H9 (cell line): ENCODE data around the gene LEPROT. TPM values are rescaled to one million over a fixed set of nuclear protein-coding genes. Genes with fewer than 3 reads are reported as not detected.

Source experiments
- DNase-seq: peaks from one replicate; pipeline ENCODE4 v3.0.0-alpha.2; 2017
- H2AFZ ChIP-seq: one replicate; pipeline ENCODE4 v1.6.1; 2013; ENCODE audit warnings: mild to moderate bottlenecking, low read length, control low read depth, moderate library complexity
- H2AK5ac ChIP-seq: 2 replicates; pipeline ENCODE4 v1.6.1; 2013; ENCODE audit warnings: low read length, control low read depth, mixed read lengths; ENCODE audit not compliant: insufficient read length
- H2BK120ac ChIP-seq: one replicate; pipeline ENCODE4 v1.6.1; 2013; ENCODE audit warnings: low read depth, mild to moderate bottlenecking, low read length, control low read depth, inconsistent platforms; ENCODE audit not compliant: poor library complexity, severe bottlenecking
- H2BK12ac ChIP-seq: 2 replicates; pipeline ENCODE4 v1.6.1; 2013; ENCODE audit warnings: low read length, control low read depth, mixed read lengths, low read depth; ENCODE audit not compliant: insufficient read length
- H2BK15ac ChIP-seq: 2 replicates; pipeline ENCODE4 v1.6.1; 2013; ENCODE audit warnings: low read depth, low read length, control low read depth
- H2BK20ac ChIP-seq: one replicate; pipeline ENCODE4 v1.6.1; 2013; ENCODE audit warnings: low read depth, mild to moderate bottlenecking, low read length, control low read depth, inconsistent platforms; ENCODE audit not compliant: poor library complexity, severe bottlenecking
- H2BK5ac ChIP-seq: 2 replicates; pipeline ENCODE4 v1.6.1; 2013; ENCODE audit warnings: low read length, control low read depth, mixed read lengths; ENCODE audit not compliant: insufficient read length
- H3K14ac ChIP-seq: 2 replicates; pipeline ENCODE4 v1.6.1; 2013; ENCODE audit warnings: low read length, control low read depth; ENCODE audit not compliant: insufficient read depth
- H3K18ac ChIP-seq: 2 replicates; pipeline ENCODE4 v1.6.1; 2013; ENCODE audit warnings: low read depth, mild to moderate bottlenecking, mixed read lengths, low read length, control low read depth; ENCODE audit not compliant: insufficient read length
- H3K23ac ChIP-seq: 2 replicates; pipeline ENCODE4 v1.6.1; 2013; ENCODE audit warnings: low read length, control low read depth, mixed read lengths, low read depth; ENCODE audit not compliant: insufficient read length
- H3K23me2 ChIP-seq: 2 replicates; pipeline ENCODE4 v1.6.1; 2013; ENCODE audit warnings: low read depth, mild to moderate bottlenecking, mixed read lengths, low read length, control low read depth; ENCODE audit not compliant: insufficient read length, poor library complexity, severe bottlenecking
- H3K27ac ChIP-seq: 2 replicates; pipeline ENCODE4 v1.5.1; 2013; ENCODE audit warnings: low read length, control low read depth, mixed read lengths, low read depth; ENCODE audit not compliant: insufficient read length
- H3K27me3 ChIP-seq: 2 replicates; pipeline ENCODE4 v1.6.1; 2013; ENCODE audit warnings: low read length, control low read depth, inconsistent platforms; ENCODE audit not compliant: insufficient read depth
- H3K4ac ChIP-seq: 2 replicates; pipeline ENCODE4 v1.6.1; 2013; ENCODE audit warnings: low read depth, mild to moderate bottlenecking, control low read depth, inconsistent platforms, low read length, moderate library complexity
- H3K4me1 ChIP-seq: 2 replicates; pipeline ENCODE4 v1.6.1; 2013; ENCODE audit warnings: low read length, control low read depth, inconsistent platforms; ENCODE audit not compliant: insufficient read depth
- H3K4me2 ChIP-seq: 2 replicates; pipeline ENCODE4 v1.6.1; 2013; ENCODE audit warnings: low read length, control low read depth, mixed read lengths; ENCODE audit not compliant: insufficient read length, insufficient read depth
- H3K56ac ChIP-seq: 2 replicates; pipeline ENCODE4 v1.6.1; 2013; ENCODE audit warnings: low read depth, mild to moderate bottlenecking, mixed read lengths, low read length, control low read depth; ENCODE audit not compliant: insufficient read length
- H3K79me1 ChIP-seq: 2 replicates; pipeline ENCODE4 v1.6.1; 2013; ENCODE audit warnings: low read depth, mild to moderate bottlenecking, moderate library complexity, low read length, control low read depth, inconsistent platforms; ENCODE audit not compliant: insufficient read depth, poor library complexity, severe bottlenecking
- H3K79me2 ChIP-seq: 2 replicates; pipeline ENCODE4 v1.6.1; 2013; ENCODE audit warnings: low read length, control low read depth, inconsistent platforms; ENCODE audit not compliant: insufficient read depth
- H3K9ac ChIP-seq: 2 replicates; pipeline ENCODE4 v1.6.1; 2013; ENCODE audit warnings: low read length, control low read depth, mixed read lengths; ENCODE audit not compliant: insufficient read length; ENCODE audit errors: extremely low read depth
- H3K9me3 ChIP-seq: one replicate; pipeline ENCODE4 v1.6.1; 2013; ENCODE audit warnings: low read depth, low read length, inconsistent platforms; ENCODE audit not compliant: control insufficient read depth
- H3T11ph ChIP-seq: one replicate; pipeline ENCODE4 v1.6.1; 2013; ENCODE audit warnings: mild to moderate bottlenecking, low read length, control low read depth, inconsistent platforms
- H4K20me1 ChIP-seq: one replicate; pipeline ENCODE4 v1.6.1; 2013; ENCODE audit not compliant: control insufficient read depth, insufficient read length, insufficient read depth
- H4K5ac ChIP-seq: 2 replicates; pipeline ENCODE4 v1.6.1; 2013; ENCODE audit warnings: low read depth, mild to moderate bottlenecking, mixed read lengths, low read length, control low read depth; ENCODE audit not compliant: insufficient read length
- H4K8ac ChIP-seq: replicated peaks from 2 replicates; pipeline ENCODE4 v1.6.1; 2013; ENCODE audit warnings: low read length, control low read depth, mixed read lengths, low read depth; ENCODE audit not compliant: insufficient read length
- H4K91ac ChIP-seq: 2 replicates; pipeline ENCODE4 v1.6.1; 2013; ENCODE audit warnings: low read depth, mild to moderate bottlenecking, moderate library complexity, mixed read lengths, low read length, control low read depth; ENCODE audit not compliant: insufficient read length
- H3K27ac Mint-ChIP-seq, 3 experiments: 2 replicates in 2 of 3; 3 replicates in 1 of 3; pipeline ENCODE4 v1.8.0; 2020 to 2021; ENCODE audit warnings: mixed read lengths in 3 of 3, mild to moderate bottlenecking in 1 of 3, moderate library complexity in 1 of 3
- H3K27me3 Mint-ChIP-seq: 2 replicates; pipeline ENCODE4 v1.8.0; 2021; ENCODE audit warnings: low read depth, mild to moderate bottlenecking, moderate library complexity, mixed read lengths
- H3K36me3 Mint-ChIP-seq, 3 experiments: 2 replicates in 2 of 3; 3 replicates in 1 of 3; pipeline ENCODE4 v1.8.0; 2020 to 2021; ENCODE audit warnings: low read depth in 3 of 3, mixed read lengths in 3 of 3; ENCODE audit not compliant: insufficient read depth in 1 of 3
- H3K4me1 Mint-ChIP-seq, 2 experiments: 2 replicates each; pipeline ENCODE4 v1.8.0; 2020; ENCODE audit warnings: mixed read lengths in 2 of 2
- H3K4me3 Mint-ChIP-seq, 2 experiments: 2 replicates in 1 of 2; 3 replicates in 1 of 2; pipeline ENCODE4 v1.8.0; 2020 to 2021; ENCODE audit warnings: mild to moderate bottlenecking in 2 of 2, mixed read lengths in 2 of 2, moderate library complexity in 1 of 2
- H3K9me3 Mint-ChIP-seq, 2 experiments: 2 replicates in 1 of 2; 3 replicates in 1 of 2; pipeline ENCODE4 v1.8.0; 2020; ENCODE audit warnings: mild to moderate bottlenecking in 2 of 2, mixed read lengths in 2 of 2, moderate library complexity in 1 of 2
- whole genome bisulfite sequencing: extraction: QIAGEN DNeasy Blood & Tissue Kit; methylation state at CpG from one replicate; pipeline ENCODE4 v1.1.7; 2013; ENCODE audit warnings: missing lambda C conversion rate, low lambda C conversion rate, mixed read lengths; ENCODE audit not compliant: insufficient read length; ENCODE audit errors: extremely low coverage; 5-methylcytosine and 5-hydroxymethylcytosine counted together
- total RNA-seq: library from RNA; stranded (reverse); gene quantifications from 2 replicates; pipeline ENCODE4 v1.2.1, GENCODE V29; 2021
- TF ChIP-seq, protein P1 (sequence below): fragments of 200-600 bp; sonication (generic); conservative IDR thresholded peaks from 3 replicates; pipeline ENCODE4 v1.8.0; 2021; ENCODE audit warnings: antibody characterized with exemption, mild to moderate bottlenecking

The LEPROT gene
- total RNA-seq, 1 experiment from 2014 or later = 32.6 TPM

- no peaks in the 10 kb centered on the region for H3K79me1 ChIP-seq
- H3K14ac ChIP-seq = no peak overlapping the region
- TF ChIP-seq, protein P1, sequence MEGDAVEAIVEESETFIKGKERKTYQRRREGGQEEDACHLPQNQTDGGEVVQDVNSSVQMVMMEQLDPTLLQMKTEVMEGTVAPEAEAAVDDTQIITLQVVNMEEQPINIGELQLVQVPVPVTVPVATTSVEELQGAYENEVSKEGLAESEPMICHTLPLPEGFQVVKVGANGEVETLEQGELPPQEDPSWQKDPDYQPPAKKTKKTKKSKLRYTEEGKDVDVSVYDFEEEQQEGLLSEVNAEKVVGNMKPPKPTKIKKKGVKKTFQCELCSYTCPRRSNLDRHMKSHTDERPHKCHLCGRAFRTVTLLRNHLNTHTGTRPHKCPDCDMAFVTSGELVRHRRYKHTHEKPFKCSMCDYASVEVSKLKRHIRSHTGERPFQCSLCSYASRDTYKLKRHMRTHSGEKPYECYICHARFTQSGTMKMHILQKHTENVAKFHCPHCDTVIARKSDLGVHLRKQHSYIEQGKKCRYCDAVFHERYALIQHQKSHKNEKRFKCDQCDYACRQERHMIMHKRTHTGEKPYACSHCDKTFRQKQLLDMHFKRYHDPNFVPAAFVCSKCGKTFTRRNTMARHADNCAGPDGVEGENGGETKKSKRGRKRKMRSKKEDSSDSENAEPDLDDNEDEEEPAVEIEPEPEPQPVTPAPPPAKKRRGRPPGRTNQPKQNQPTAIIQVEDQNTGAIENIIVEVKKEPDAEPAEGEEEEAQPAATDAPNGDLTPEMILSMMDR = no peak
- H3K27ac ChIP-seq = no peak overlapping the region
- H3K56ac ChIP-seq = no peak overlapping the region
- Mint-ChIP-seq H3K27me3 (no peaks in the 10 kb centered on the region; the same call in 1 of the 2 replicates), H3K27ac (no peak overlapping the region), H3K36me3 (no peaks in the 10 kb centered on the region), H3K4me3 (no peak overlapping the region), H3K9me3 (no peaks in the 10 kb centered on the region), H3K4me1 (no peaks in the 10 kb centered on the region)
- no peak overlapping the region for H3K18ac ChIP-seq
- H4K91ac ChIP-seq = no peak overlapping the region
- H3K4ac ChIP-seq = no peak overlapping the region
- no peak overlapping the region for H2BK15ac ChIP-seq
- WGBS = no CpG with 5 or more reads among the region's 4 CpGs
- H2AFZ ChIP-seq = no peak overlapping the region
- H2BK12ac ChIP-seq = no peak overlapping the region
- H3T11ph ChIP-seq = no peak overlapping the region
- no peaks in the 10 kb centered on the region for H3K27me3 ChIP-seq
- H2BK120ac ChIP-seq = no peak overlapping the region
- no peak overlapping the region for H4K8ac ChIP-seq
- H4K5ac ChIP-seq = no peak overlapping the region
- no peaks in the 10 kb centered on the region for H3K9me3 ChIP-seq
- no peak overlapping the region for H3K4me2 ChIP-seq
- no peak overlapping the region for H2AK5ac ChIP-seq
- no peak overlapping the region for H3K9ac ChIP-seq
- no peak overlapping the region for H2BK20ac ChIP-seq
- no peaks in the 10 kb centered on the region for H3K4me1 ChIP-seq
- no peak overlapping the region for H3K23ac ChIP-seq
- no peak for DNase-seq
- H2BK5ac ChIP-seq = no peak overlapping the region
- no peaks in the 10 kb centered on the region for H3K23me2 ChIP-seq
- H3K79me2 ChIP-seq = no peaks in the 10 kb centered on the region
- no peaks in the 10 kb centered on the region for H4K20me1 ChIP-seq
These were observed 59.2 kb downstream of the LEPROT start for GRCh38 chr1:65479554-65480204.
